Neutrophil (primary cell): ENCODE data around the gene TMEM256.

Experiments used
- H3K27ac ChIP-seq: fragments of 200-600 bp; sonication (generic); 2 replicates; pipeline ENCODE4 v1.5.1; 2016; ENCODE audit warnings: mild to moderate bottlenecking, moderate library complexity
- H3K27me3 ChIP-seq: fragments of 200-600 bp; sonication (generic); 2 replicates; pipeline ENCODE4 v1.6.0; 2016; ENCODE audit warnings: mild to moderate bottlenecking
- H3K36me3 ChIP-seq: fragments of 200-600 bp; sonication (generic); 2 replicates; pipeline ENCODE4 v1.5.1; 2017
- H3K4me1 ChIP-seq, 2 experiments: fragments of 200-600 bp in 1 of 2; sonication (generic) in 1 of 2; 1 replicate in 1 of 2; 2 replicates in 1 of 2; pipeline versions ENCODE4 v1.5.1 to v1.6.1; 2013 to 2016; ENCODE audit warnings: low read depth in 1 of 2, low read length in 1 of 2, mild to moderate bottlenecking in 1 of 2, moderate library complexity in 1 of 2; ENCODE audit not compliant: control insufficient read depth in 1 of 2, insufficient read depth in 1 of 2
- H3K4me3 ChIP-seq, 2 experiments: fragments of 200-600 bp in 1 of 2; sonication (generic) in 1 of 2; 1 replicate in 1 of 2; 2 replicates in 1 of 2; pipeline ENCODE4 v1.5.1; 2013 to 2016; ENCODE audit warnings: low read depth in 1 of 2, low read length in 1 of 2, mild to moderate bottlenecking in 1 of 2, moderate library complexity in 1 of 2
- H3K9me3 ChIP-seq: fragments of 200-600 bp; sonication (generic); 2 replicates; pipeline ENCODE4 v1.5.1; 2016
- CTCF ChIP-seq: fragments of 200-600 bp; sonication (generic); IDR thresholded peaks from 2 replicates; pipeline ENCODE4 v1.5.1; 2016; ENCODE audit warnings: antibody characterized with exemption

Gene TMEM256

GRCh38 chr17:7410634-7411426, 6.9 kb upstream of the TMEM256 start:
- Histone ChIP-seq H3K36me3 (no peaks in the 10 kb centered on the region), H3K4me3 (no peak overlapping the region)
- no peak for TF ChIP-seq CTCF

DNA sequence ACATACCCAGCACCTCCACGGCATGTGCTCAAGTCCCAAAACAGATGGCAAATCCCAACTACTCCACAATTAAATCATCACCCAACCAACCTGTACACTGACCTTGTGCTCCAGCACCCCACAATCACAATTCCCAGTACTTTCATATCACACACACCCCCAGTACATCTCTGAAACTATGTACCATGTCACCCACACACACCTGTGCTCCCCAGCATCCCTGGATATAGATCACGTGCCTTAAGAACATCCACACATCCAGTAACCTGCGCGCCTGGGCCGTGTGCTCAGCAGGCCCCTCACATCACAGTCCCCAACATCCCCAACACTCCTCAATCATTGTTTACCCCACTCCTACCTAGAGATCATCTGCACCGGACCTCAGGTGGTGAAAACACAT, 5.8 kb upstream of the TMEM256 start:
- Histone ChIP-seq H3K27ac (no peak overlapping the region), H3K9me3 (no peaks in the 10 kb centered on the region), H3K4me3 (no peak overlapping the region), H3K36me3 (no peaks in the 10 kb centered on the region), H3K27me3 (peaks cover 68% of the 10 kb centered on the region), H3K4me1 (peaks cover 4 to 8% of the 10 kb centered on the region in 2 experiments)
- TF ChIP-seq CTCF = no peak

More at GRCh38 chr17:7410634-7411426, 6.9 kb upstream of the TMEM256 start:
- Histone ChIP-seq H3K9me3 (no peaks in the 10 kb centered on the region), H3K4me1 (no peaks in the 10 kb centered on the region), H3K27ac (no peak overlapping the region), H3K27me3 (peaks cover 57% of the 10 kb centered on the region)

DNA sequence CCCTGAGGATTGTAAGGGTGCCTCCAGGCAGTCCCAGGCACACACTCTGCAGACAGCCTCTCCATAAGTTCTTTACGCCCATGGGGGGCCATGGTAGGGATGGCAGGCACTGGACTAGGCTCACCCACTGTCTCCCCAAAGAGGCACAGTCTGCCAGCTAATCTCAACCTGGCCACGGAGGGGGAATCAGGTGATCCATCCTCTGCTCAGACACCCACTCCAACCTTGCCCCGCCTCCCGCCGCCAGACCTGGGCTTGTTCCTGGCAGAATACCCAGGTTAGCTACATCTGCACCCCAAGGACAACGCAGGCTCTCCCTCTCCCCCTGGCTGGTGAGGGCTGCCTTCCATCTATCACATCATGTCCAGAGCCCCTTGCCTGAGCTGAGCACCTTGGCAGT, 5.0 kb upstream of the TMEM256 start:
- Histone ChIP-seq H3K36me3 (no peaks in the 10 kb centered on the region), H3K27ac (no peak overlapping the region), H3K27me3 (peaks cover 73% of the 10 kb centered on the region), H3K9me3 (no peaks in the 10 kb centered on the region), H3K4me3 (no peak overlapping the region), H3K4me1 (peaks cover 4 to 17% of the 10 kb centered on the region in 2 experiments)
- TF ChIP-seq CTCF = no peak

- Histone ChIP-seq H3K27me3 (peaks cover 73% of the 10 kb centered on the region), H3K36me3 (no peaks in the 10 kb centered on the region), H3K4me3 (no peak overlapping the region), H3K9me3 (no peaks in the 10 kb centered on the region), H3K27ac (no peak overlapping the region), H3K4me1 (peaks cover 6 to 22% of the 10 kb centered on the region in 2 experiments)
- TF ChIP-seq CTCF = no peak
Measured at GRCh38 chr17:7408252-7408727, 4.4 kb upstream of the TMEM256 start.

DNA sequence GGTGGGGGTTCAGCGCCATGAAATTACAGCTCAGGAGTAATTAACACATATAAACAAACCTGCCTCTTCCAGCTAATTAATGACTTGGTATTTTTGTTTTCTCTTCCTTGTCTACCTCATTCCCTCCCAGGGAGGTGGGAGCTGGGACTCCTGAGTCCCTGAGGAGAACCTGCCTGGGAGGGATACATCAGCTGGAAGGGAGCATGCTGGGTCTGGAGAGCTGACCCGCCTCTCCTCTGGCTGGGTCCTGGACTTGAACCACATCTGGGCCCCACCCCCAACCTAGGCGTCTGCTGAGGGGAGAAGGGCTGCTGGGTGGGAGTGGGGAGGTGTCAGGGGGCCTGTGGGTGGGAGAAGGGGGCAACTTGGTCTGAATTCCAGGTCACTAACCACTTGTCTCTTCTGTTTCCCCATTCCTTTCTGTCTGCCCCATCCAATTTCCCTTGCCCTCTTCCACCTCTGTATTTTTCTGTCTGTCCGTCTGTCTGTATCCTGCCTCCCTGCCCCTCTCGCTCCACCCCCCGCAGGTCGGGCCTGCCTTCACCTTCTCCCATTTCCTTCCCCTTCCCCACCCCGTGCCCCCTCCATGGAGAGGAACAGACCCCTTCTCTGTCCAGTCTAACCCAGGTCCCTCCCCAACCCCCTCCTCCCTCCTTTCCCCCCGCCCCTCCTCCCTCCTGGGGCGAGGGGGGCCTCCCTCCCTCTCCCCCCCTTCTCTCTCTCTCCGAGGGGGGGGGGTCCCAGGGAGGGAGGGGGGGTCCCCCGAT, 3.8 kb upstream of the TMEM256 start, which contains the start of gene NLGN2:
TSS of gene NLGN2 (plus strand) at position 361 of the 767 bp plus-strand sequence. CDS start 411 bp downstream, outside the sequence.
- Histone ChIP-seq H3K4me3 (no peak within 1 kb of the TSS), H3K27ac (no peak within 1 kb of the TSS), H3K9me3 (no peaks in the 10 kb centered on the region), H3K27me3 (peaks cover 73% of the 10 kb centered on the region), H3K36me3 (no peaks in the 10 kb centered on the region), H3K4me1 (peaks cover 12 to 29% of the 10 kb centered on the region in 2 experiments)
- TF ChIP-seq CTCF = no peak
